Measurements from ENCODE around the gene ASAP3.
"Not testable (repeated sequence)": the region's sequence is repeated elsewhere in the genome, so short reads cannot be mapped to it uniquely, and the experiment has no call there.

Gene ASAP3

GRCh38 chr1:23393706-23394105 is 90.3 kb downstream of the ASAP3 start:
- DNase-seq: no peak

GRCh38 chr1:23392125-23392855 is 91.7 kb downstream of the ASAP3 start:
- DNase-seq: no peak

- no peak for DNase-seq
Observed at GRCh38 chr1:23389837-23390321, 94.1 kb downstream of the ASAP3 start.

- DNase-seq: no peak
Observed at GRCh38 chr1:23387494-23387893, 96.5 kb downstream of the ASAP3 start.

GRCh38 chr1:23385119-23385621 is 98.8 kb downstream of the ASAP3 start:
- DNase-seq: no peak

GRCh38 chr1:23384312-23385058 is 99.5 kb downstream of the ASAP3 start:
- DNase-seq: no peak

GRCh38 chr1:23383577-23384311 is 100.2 kb downstream of the ASAP3 start:
- no peak for DNase-seq

GRCh38 chr1:23381233-23381885 is 102.6 kb downstream of the ASAP3 start:
- DNase-seq: no peak

GRCh38 chr1:23380719-23381118 is 103.3 kb downstream of the ASAP3 start:
- no peak for DNase-seq

- not testable (repeated sequence) for DNase-seq
Observed at GRCh38 chr1:23380236-23380635, 103.7 kb downstream of the ASAP3 start.

Measured in NCI-H69 (cell line).